Activated T-cell treated with anti-CD3 and anti-CD28 coated beads for 4 hours (primary cell): ENCODE data around the gene GALNT13.

Experiments
- DNase-seq: peaks from one replicate; pipeline ENCODE4 v3.0.0-alpha.2; 2020

The GALNT13 gene

DNA sequence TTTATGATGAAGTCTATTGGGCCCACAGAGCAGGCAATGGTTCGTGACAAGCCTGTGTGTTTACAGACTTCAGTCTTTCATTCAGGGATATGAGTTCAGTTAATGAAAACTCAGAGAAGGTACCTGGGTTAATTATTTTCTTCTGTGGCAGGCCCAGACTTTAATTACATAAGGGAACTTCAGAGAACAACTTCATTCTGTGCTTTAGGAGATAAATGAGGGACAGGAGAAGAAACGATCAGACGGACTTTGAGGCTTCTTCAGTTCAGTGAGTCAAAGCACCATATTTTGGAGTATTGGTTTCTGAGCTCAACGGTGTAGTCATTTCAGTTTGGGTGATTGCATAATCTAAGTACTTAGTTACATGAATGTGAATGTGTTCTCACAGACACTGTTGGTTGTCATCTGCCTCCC lies 623.7 kb downstream of the GALNT13 start:
- DNase-seq, result no peak

GRCh38 chr2:154497019-154497418 lies 625.3 kb downstream of the GALNT13 start:
- DNase-seq, result no peak
